H1 (cell line): ENCODE measurements around the gene WDR27. TPM values are rescaled to one million over a fixed set of nuclear protein-coding genes. Genes with fewer than 3 reads are reported as not detected.

ENCODE experiments used
- RFX5 ChIP-seq: IDR thresholded peaks from 2 replicates; pipeline ENCODE4 v1.6.1; 2011; ENCODE audit warnings: low read depth, low read length, improper control_type of control experiment, borderline replicate concordance
- polyA plus RNA-seq, 7 experiments: library from polyadenylated mRNA; depleted of rRNA in 3 of 7; stranded (reverse) in 5 of 7; unstranded in 2 of 7; fragments of >200 nt in 5 of 7; fragments of 200-250 nt in 2 of 7; gene quantifications; 1 replicate in 5 of 7; 2 replicates in 1 of 7; 4 replicates in 1 of 7; pipeline versions ENCODE4 v1.2.1 to v1.2.3, GENCODE V29; 2011 to 2013; ENCODE audit warnings: missing spikeins in 2 of 7, mixed read lengths in 2 of 7
- total RNA-seq: library from RNA; stranded (reverse); fragmentation: NEBNext Ultra II Directional; extraction: Animal tissue kit (Norgen Biotek cat#: 25700); gene quantifications from 2 replicates; pipeline ENCODE4 v1.2.1, GENCODE V29; 2021

Gene WDR27
- total and polyA plus RNA-seq, 2 of the 8 experiments (the other 6 are each of a cell fraction or from before 2014, with no cell fraction given): 53.6 to 68.6 TPM

DNA sequence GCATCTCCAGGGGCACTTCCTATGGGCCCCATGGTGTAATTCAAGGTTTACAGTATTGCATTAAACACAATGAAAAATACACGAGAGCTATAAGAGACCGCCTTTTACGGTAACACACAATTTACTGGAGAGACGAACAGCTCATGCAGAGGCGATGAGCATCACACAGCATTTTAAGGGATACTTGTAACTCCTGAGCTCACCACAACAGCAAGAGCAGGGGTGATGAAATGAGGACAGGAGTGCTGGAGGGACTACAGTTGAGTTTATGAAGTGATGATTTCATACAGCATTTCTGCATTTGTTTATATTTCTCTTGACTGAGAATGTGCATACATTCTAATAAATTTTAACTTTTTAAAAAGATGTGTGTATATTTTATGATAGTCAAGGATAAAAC is 113.9 kb downstream of the WDR27 start (continued):
- no peak for TF ChIP-seq RFX5
- TF ChIP-seq, all 59 proteins: peak for 0
